Adrenal gland (tissue), 5 donors: ENCODE results near the gene LARP4B.

Experiments
- CTCF ChIP-seq, 6 experiments: fragments of 450-650 bp in 4 of 6; fragments of 200-600 bp in 2 of 6; sonication (generic) in 1 of 6; IDR thresholded peaks; 1 replicate in 5 of 6; 2 replicates in 1 of 6; pipeline versions ENCODE4 v1.5.1 to v1.8.0; 2016 to 2021; ENCODE audit warnings: antibody characterized with exemption in 6 of 6, mild to moderate bottlenecking in 2 of 6, moderate library complexity in 1 of 6
- POLR2A ChIP-seq, 2 donors: fragments of 450-650 bp; IDR thresholded peaks; one replicate each; pipeline ENCODE4 v1.6.1; 2017; ENCODE audit warnings: antibody characterized with exemption in 2 of 2, mild to moderate bottlenecking in 2 of 2, moderate library complexity in 1 of 2
- donor health status: DM: no; HTN: no; CAD: no.

DNA sequence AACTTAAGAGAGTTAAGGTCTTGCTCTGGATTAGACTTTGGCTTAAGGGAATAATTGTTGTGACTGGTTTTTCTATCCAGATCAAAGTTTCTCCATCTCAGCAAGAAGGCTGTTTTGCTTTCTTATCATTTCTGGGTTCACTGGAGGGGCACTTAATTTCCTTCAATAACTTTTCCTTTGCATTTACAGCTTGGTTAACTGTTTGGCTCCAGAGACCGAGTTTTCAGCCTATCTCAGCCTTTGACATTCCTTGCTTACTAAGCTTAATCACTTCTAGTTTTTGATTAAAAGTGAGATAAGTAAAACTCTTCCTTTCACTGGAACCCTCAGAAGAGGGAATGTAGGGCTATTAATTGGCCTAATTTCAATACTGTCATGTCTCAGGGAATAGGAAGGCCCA, 76.4 kb downstream of the LARP4B start:
- TF ChIP-seq CTCF (IDR thresholded peaks at IDR 0.05) (no peak), POLR2A (IDR thresholded peaks at IDR 0.05) (no peak)
